HEK293 (cell line): ENCODE results near the gene SLC39A3.

Experiments
- EGR2 ChIP-seq: fragments of 450-650 bp; formaldehyde crosslinking; IDR thresholded peaks from 2 replicates; pipeline ENCODE4 v1.5.1; 2016; ENCODE audit warnings: low read depth, missing biosample characterization, missing genetic modification characterization
- GLIS2 ChIP-seq: fragments of 450-650 bp; formaldehyde crosslinking; IDR thresholded peaks from 2 replicates; pipeline ENCODE4 v1.5.1; 2016; ENCODE audit warnings: missing biosample characterization, missing genetic modification characterization
- YY2 ChIP-seq: fragments of 450-650 bp; formaldehyde crosslinking; IDR thresholded peaks from 2 replicates; pipeline ENCODE4 v1.5.1; 2016; ENCODE audit warnings: missing biosample characterization, missing genetic modification characterization
- ZIC2 ChIP-seq: fragments of 450-650 bp; formaldehyde crosslinking; IDR thresholded peaks from 2 replicates; pipeline ENCODE4 v1.5.1; 2016; ENCODE audit warnings: missing biosample characterization, missing genetic modification characterization
- ZNF155 ChIP-seq: fragments of 450-650 bp; formaldehyde crosslinking; IDR thresholded peaks from 2 replicates; pipeline ENCODE4 v1.5.1; 2016; ENCODE audit warnings: missing biosample characterization, missing genetic modification characterization
- ZNF23 ChIP-seq: fragments of 450-650 bp; formaldehyde crosslinking; IDR thresholded peaks from 2 replicates; pipeline ENCODE4 v1.5.1; 2016; ENCODE audit warnings: missing biosample characterization, missing genetic modification characterization, borderline replicate concordance
- ZNF274 ChIP-seq, 2 experiments: fragments of 200-500 bp in 1 of 2; fragments of 450-650 bp in 1 of 2; sonication (Bioruptor generic) in 1 of 2; formaldehyde crosslinking in 1 of 2; IDR thresholded peaks; 2 replicates each; pipeline versions ENCODE4 v1.5.1 to v1.6.1; 2014 to 2016; ENCODE audit warnings: borderline replicate concordance in 1 of 2, inconsistent platforms in 1 of 2, low read length in 1 of 2, missing biosample characterization in 1 of 2, missing genetic modification characterization in 1 of 2
- ZNF777 ChIP-seq: fragments of 450-650 bp; formaldehyde crosslinking; IDR thresholded peaks from 2 replicates; pipeline ENCODE4 v1.5.1; 2017; ENCODE audit warnings: missing biosample characterization, missing genetic modification characterization, borderline replicate concordance
- TF ChIP-seq, protein P1 (sequence below): fragments of 450-650 bp; formaldehyde crosslinking; IDR thresholded peaks from 2 replicates; pipeline ENCODE4 v1.5.1; 2017; ENCODE audit warnings: missing biosample characterization, mild to moderate bottlenecking, missing genetic modification characterization, moderate library complexity
- TF ChIP-seq, protein P2 (sequence below): fragments of 450-650 bp; formaldehyde crosslinking; IDR thresholded peaks from 2 replicates; pipeline ENCODE4 v1.5.1; 2016; ENCODE audit warnings: missing biosample characterization, missing genetic modification characterization
- TF ChIP-seq, protein P3 (sequence below): fragments of 450-650 bp; formaldehyde crosslinking; IDR thresholded peaks from 2 replicates; pipeline ENCODE4 v1.5.1; 2016; ENCODE audit warnings: missing biosample characterization, missing genetic modification characterization
- TF ChIP-seq, protein P4 (sequence below): fragments of 450-650 bp; formaldehyde crosslinking; IDR thresholded peaks from 2 replicates; pipeline ENCODE4 v1.5.1; 2017; ENCODE audit warnings: missing biosample characterization, missing genetic modification characterization

DNA sequence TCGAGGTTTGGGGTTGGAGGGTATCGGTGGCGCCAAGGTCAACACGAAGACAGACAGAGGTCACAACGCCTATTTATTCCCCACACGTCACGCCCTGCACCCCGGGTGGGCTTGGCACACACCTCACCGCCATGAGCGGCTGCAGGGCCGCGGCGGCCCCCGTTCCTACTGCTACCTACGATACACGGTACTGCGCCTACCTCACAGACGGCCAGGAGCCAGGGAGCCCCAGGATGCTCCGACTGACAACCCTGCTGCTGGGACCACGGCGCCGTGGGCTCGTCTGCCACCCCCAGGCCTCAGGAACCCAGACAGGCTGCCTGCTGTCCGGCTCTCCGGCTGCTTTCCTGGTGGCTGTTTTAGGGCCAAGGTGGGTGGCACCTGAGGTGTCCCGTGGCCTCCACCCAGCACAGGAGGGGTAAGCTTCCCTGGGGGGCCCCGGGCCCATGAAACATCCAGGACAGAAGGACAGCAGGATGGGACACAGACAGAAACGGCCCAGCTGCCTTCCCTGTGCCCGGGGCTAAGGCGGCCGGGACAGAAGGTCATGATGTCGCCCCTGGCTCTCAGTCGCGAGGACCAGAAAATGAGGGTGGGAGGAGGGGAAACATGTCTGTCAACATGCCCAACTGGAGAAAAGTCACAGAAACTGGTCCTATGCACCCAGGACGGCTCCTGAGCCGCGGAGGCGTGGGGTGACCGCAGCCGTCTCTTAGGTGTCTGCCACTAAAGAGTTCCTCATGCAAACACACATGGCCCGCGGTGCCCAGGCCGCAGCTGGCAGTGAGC, 15.0 kb upstream of the SLC39A3 start:
- TF ChIP-seq ZNF155 (tag by site-specific recombination) (no peak), ZNF777 (tag by site-specific recombination) (no peak), GLIS2 (tag by site-specific recombination) (no peak), YY2 (tag by site-specific recombination) (no peak), ZNF23 (tag by site-specific recombination) (no peak), ZNF274 (IDR thresholded peaks at IDR 0.05; ENCODE audit: low read length) (no peak), ZNF274 (tag by site-specific recombination; IDR thresholded peaks at IDR 0.05; ENCODE audit: borderline replicate concordance) (no peak), EGR2 (tag by site-specific recombination) (no peak), ZIC2 (no peak)
- TF ChIP-seq, protein P1, sequence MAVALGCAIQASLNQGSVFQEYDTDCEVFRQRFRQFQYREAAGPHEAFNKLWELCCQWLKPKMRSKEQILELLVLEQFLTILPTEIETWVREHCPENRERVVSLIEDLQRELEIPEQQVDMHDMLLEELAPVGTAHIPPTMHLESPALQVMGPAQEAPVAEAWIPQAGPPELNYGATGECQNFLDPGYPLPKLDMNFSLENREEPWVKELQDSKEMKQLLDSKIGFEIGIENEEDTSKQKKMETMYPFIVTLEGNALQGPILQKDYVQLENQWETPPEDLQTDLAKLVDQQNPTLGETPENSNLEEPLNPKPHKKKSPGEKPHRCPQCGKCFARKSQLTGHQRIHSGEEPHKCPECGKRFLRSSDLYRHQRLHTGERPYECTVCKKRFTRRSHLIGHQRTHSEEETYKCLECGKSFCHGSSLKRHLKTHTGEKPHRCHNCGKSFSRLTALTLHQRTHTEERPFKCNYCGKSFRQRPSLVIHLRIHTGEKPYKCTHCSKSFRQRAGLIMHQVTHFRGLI = no peak
- TF ChIP-seq, protein P2, sequence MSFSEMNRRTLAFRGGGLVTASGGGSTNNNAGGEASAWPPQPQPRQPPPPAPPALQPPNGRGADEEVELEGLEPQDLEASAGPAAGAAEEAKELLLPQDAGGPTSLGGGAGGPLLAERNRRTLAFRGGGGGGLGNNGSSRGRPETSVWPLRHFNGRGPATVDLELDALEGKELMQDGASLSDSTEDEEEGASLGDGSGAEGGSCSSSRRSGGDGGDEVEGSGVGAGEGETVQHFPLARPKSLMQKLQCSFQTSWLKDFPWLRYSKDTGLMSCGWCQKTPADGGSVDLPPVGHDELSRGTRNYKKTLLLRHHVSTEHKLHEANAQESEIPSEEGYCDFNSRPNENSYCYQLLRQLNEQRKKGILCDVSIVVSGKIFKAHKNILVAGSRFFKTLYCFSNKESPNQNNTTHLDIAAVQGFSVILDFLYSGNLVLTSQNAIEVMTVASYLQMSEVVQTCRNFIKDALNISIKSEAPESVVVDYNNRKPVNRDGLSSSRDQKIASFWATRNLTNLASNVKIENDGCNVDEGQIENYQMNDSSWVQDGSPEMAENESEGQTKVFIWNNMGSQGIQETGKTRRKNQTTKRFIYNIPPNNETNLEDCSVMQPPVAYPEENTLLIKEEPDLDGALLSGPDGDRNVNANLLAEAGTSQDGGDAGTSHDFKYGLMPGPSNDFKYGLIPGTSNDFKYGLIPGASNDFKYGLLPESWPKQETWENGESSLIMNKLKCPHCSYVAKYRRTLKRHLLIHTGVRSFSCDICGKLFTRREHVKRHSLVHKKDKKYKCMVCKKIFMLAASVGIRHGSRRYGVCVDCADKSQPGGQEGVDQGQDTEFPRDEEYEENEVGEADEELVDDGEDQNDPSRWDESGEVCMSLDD (tag by site-specific recombination) = no peak
- TF ChIP-seq, protein P3, sequence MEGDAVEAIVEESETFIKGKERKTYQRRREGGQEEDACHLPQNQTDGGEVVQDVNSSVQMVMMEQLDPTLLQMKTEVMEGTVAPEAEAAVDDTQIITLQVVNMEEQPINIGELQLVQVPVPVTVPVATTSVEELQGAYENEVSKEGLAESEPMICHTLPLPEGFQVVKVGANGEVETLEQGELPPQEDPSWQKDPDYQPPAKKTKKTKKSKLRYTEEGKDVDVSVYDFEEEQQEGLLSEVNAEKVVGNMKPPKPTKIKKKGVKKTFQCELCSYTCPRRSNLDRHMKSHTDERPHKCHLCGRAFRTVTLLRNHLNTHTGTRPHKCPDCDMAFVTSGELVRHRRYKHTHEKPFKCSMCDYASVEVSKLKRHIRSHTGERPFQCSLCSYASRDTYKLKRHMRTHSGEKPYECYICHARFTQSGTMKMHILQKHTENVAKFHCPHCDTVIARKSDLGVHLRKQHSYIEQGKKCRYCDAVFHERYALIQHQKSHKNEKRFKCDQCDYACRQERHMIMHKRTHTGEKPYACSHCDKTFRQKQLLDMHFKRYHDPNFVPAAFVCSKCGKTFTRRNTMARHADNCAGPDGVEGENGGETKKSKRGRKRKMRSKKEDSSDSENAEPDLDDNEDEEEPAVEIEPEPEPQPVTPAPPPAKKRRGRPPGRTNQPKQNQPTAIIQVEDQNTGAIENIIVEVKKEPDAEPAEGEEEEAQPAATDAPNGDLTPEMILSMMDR = no peak
- TF ChIP-seq, protein P4, sequence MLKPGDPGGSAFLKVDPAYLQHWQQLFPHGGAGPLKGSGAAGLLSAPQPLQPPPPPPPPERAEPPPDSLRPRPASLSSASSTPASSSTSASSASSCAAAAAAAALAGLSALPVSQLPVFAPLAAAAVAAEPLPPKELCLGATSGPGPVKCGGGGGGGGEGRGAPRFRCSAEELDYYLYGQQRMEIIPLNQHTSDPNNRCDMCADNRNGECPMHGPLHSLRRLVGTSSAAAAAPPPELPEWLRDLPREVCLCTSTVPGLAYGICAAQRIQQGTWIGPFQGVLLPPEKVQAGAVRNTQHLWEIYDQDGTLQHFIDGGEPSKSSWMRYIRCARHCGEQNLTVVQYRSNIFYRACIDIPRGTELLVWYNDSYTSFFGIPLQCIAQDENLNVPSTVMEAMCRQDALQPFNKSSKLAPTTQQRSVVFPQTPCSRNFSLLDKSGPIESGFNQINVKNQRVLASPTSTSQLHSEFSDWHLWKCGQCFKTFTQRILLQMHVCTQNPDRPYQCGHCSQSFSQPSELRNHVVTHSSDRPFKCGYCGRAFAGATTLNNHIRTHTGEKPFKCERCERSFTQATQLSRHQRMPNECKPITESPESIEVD = no peak
